Tibial artery (tissue), 4 donors: ENCODE data around the gene SUSD1.

Experiments
- DNase-seq, 2 donors: peaks; one replicate each; pipeline ENCODE4 v3.0.0-alpha.2; 2019
- H3K27ac ChIP-seq, 2 donors: fragments of 200-600 bp; sonication (generic) in 1 of 2; 1 replicate in 1 of 2; 2 replicates in 1 of 2; pipeline ENCODE4 v1.5.1; 2018 to 2019; ENCODE audit warnings: mild to moderate bottlenecking in 1 of 2
- H3K27me3 ChIP-seq, 2 donors: fragments of 200-600 bp; sonication (generic) in 1 of 2; one replicate each; pipeline versions ENCODE4 v1.5.1 to v1.6.0; 2016 to 2019
- H3K36me3 ChIP-seq, 3 donors: fragments of 200-600 bp; sonication (generic) in 2 of 3; one replicate each; pipeline ENCODE4 v1.5.1; 2016 to 2019; ENCODE audit warnings: mild to moderate bottlenecking in 2 of 3
- H3K4me1 ChIP-seq, 4 donors: fragments of 200-600 bp; sonication (generic) in 2 of 4; 1 replicate in 3 of 4; 2 replicates in 1 of 4; pipeline ENCODE4 v1.5.1; 2016 to 2019
- H3K4me3 ChIP-seq, 2 donors: fragments of 200-600 bp; sonication (generic) in 1 of 2; 1 replicate in 1 of 2; 2 replicates in 1 of 2; pipeline ENCODE4 v1.5.1; 2018 to 2019; ENCODE audit warnings: mild to moderate bottlenecking in 2 of 2
- H3K9me3 ChIP-seq, 3 donors: fragments of 200-600 bp; sonication (generic) in 1 of 3; one replicate each; pipeline ENCODE4 v1.5.1; 2016 to 2019
- CTCF ChIP-seq, 2 experiments: fragments of 200-600 bp in 1 of 2; fragments of 450-650 bp in 1 of 2; IDR thresholded peaks; one replicate each; pipeline ENCODE4 v1.5.1; 2017 to 2019; ENCODE audit warnings: antibody characterized with exemption in 2 of 2, mild to moderate bottlenecking in 1 of 2, moderate library complexity in 1 of 2
- intact Hi-C: fragments of 100-400 bp; cut with DNase I; formaldehyde crosslinking; loops from one replicate; pipeline ENCODE4 v1.15.0; 2023; ENCODE audit warnings: low total_unique reads

SUSD1 gene

GRCh38 chr9:112000743-112001142 is 174.4 kb downstream of the SUSD1 start:
- no peaks in the 10 kb centered on the region for H3K4me1 ChIP-seq
- intact Hi-C loops = no loop called here
- H3K9me3 ChIP-seq = no peaks in the 10 kb centered on the region
- TF ChIP-seq CTCF (IDR thresholded peaks at IDR 0.05) = no peak
- no peak overlapping the region for H3K4me3 ChIP-seq
- H3K27ac ChIP-seq = no peak overlapping the region
- no peaks in the 10 kb centered on the region for H3K36me3 ChIP-seq
- no peaks in the 10 kb centered on the region for H3K27me3 ChIP-seq
- DNase-seq = no peak

- intact Hi-C loops = no loop called here
- H3K27me3 ChIP-seq = no peaks in the 10 kb centered on the region
- no peaks in the 10 kb centered on the region for H3K9me3 ChIP-seq
- no peak overlapping the region for H3K4me3 ChIP-seq
- TF ChIP-seq CTCF (IDR thresholded peaks at IDR 0.05) = no peak
- no peaks in the 10 kb centered on the region for H3K36me3 ChIP-seq
- no peak for DNase-seq
- H3K27ac ChIP-seq = no peak overlapping the region
- H3K4me1 ChIP-seq = no peaks in the 10 kb centered on the region
Measured at GRCh38 chr9:111999319-111999718, 175.8 kb downstream of the SUSD1 start.

- no peak overlapping the region for H3K27ac ChIP-seq
- no peaks in the 10 kb centered on the region for H3K9me3 ChIP-seq
- no peak overlapping the region for H3K4me3 ChIP-seq
- DNase-seq = no peak
- no peak for TF ChIP-seq CTCF (IDR thresholded peaks at IDR 0.05)
- H3K27me3 ChIP-seq = no peaks in the 10 kb centered on the region
- H3K4me1 ChIP-seq = no peaks in the 10 kb centered on the region
- H3K36me3 ChIP-seq = no peaks in the 10 kb centered on the region
- intact Hi-C loops = no loop called here
Measured at GRCh38 chr9:111997831-111998230, 177.3 kb downstream of the SUSD1 start.

GRCh38 chr9:111994831-111995458 is 180.2 kb downstream of the SUSD1 start:
- intact Hi-C loops = no loop called here
- Histone ChIP-seq H3K4me3 (no peak overlapping the region), H3K27me3 (no peaks in the 10 kb centered on the region), H3K36me3 (no peaks in the 10 kb centered on the region), H3K27ac (no peak overlapping the region), H3K9me3 (peaks cover 0 to 15% (median 7%) of the 10 kb centered on the region in 3 donors), H3K4me1 (no peaks in the 10 kb centered on the region)
- no peak for DNase-seq
- no peak for TF ChIP-seq CTCF (IDR thresholded peaks at IDR 0.05)

GRCh38 chr9:111993319-111993718 is 181.8 kb downstream of the SUSD1 start:
- no peaks in the 10 kb centered on the region for H3K27me3 ChIP-seq
- TF ChIP-seq CTCF (IDR thresholded peaks at IDR 0.05) = no peak
- no peak for DNase-seq
- no peaks in the 10 kb centered on the region for H3K36me3 ChIP-seq
- H3K27ac ChIP-seq = no peak overlapping the region
- H3K9me3 ChIP-seq = peaks cover 0 to 15% (median 7%) of the 10 kb centered on the region in 3 donors
- no peak overlapping the region for H3K4me3 ChIP-seq
- no peaks in the 10 kb centered on the region for H3K4me1 ChIP-seq
- intact Hi-C loops = no loop called here

- no peak for TF ChIP-seq CTCF (IDR thresholded peaks at IDR 0.05)
- H3K27me3 ChIP-seq = no peaks in the 10 kb centered on the region
- no peak overlapping the region for H3K27ac ChIP-seq
- no peak for DNase-seq
- intact Hi-C loops = no loop called here
- no peaks in the 10 kb centered on the region for H3K4me1 ChIP-seq
- H3K4me3 ChIP-seq = no peak overlapping the region
- peaks cover 0 to 15% (median 7%) of the 10 kb centered on the region in 3 donors for H3K9me3 ChIP-seq
- no peaks in the 10 kb centered on the region for H3K36me3 ChIP-seq
Measured at GRCh38 chr9:111992523-111992922, 182.6 kb downstream of the SUSD1 start.
